SIG-M5 (cell line): ENCODE results near the gene FOXN4.

ENCODE experiments used
- DNase-seq: peaks from one replicate; lab custom pipeline; 2025; lab: John Stamatoyannopoulos, UW

FOXN4 gene

GRCh38 chr12:109279525-109279924, 29.6 kb downstream of the FOXN4 start:
- no peak for DNase-seq

- DNase-seq = no peak
These were observed 30.2 kb downstream of the FOXN4 start for GRCh38 chr12:109278912-109279311.

GRCh38 chr12:109277899-109278762, 31.0 kb downstream of the FOXN4 start:
- peak; percentile 23 for DNase-seq

GRCh38 chr12:109277255-109277898, 31.7 kb downstream of the FOXN4 start:
- no peak for DNase-seq

- DNase-seq = no peak
These were observed 32.9 kb downstream of the FOXN4 start for GRCh38 chr12:109276160-109276559.

- DNase-seq = no peak
These were observed 33.9 kb downstream of the FOXN4 start for GRCh38 chr12:109275173-109275572.

- DNase-seq = no peak
These were observed 34.7 kb downstream of the FOXN4 start for GRCh38 chr12:109274381-109274780.

GRCh38 chr12:109273354-109273753, 35.7 kb downstream of the FOXN4 start:
- DNase-seq = no peak

GRCh38 chr12:109271418-109271817, 37.7 kb downstream of the FOXN4 start:
- DNase-seq = no peak

- DNase-seq = no peak
These were observed 38.6 kb downstream of the FOXN4 start for GRCh38 chr12:109270494-109270893.

GRCh38 chr12:109269428-109269827, 39.7 kb downstream of the FOXN4 start:
- no peak for DNase-seq

- DNase-seq = no peak
These were observed 40.2 kb downstream of the FOXN4 start for GRCh38 chr12:109268896-109269295.

GRCh38 chr12:109267361-109267760, 41.7 kb downstream of the FOXN4 start:
- DNase-seq = no peak

GRCh38 chr12:109266106-109266879, 42.8 kb downstream of the FOXN4 start:
- no peak for DNase-seq

- no peak for DNase-seq
These were observed 44.0 kb downstream of the FOXN4 start for GRCh38 chr12:109264943-109265650.

GRCh38 chr12:109264095-109264942, 44.8 kb downstream of the FOXN4 start:
- DNase-seq = no peak

- DNase-seq = no peak
These were observed 45.6 kb downstream of the FOXN4 start for GRCh38 chr12:109263439-109263838.

GRCh38 chr12:109261939-109262338, 47.1 kb downstream of the FOXN4 start:
- no peak for DNase-seq

GRCh38 chr12:109261087-109261486, 48.0 kb downstream of the FOXN4 start:
- DNase-seq = no peak

- no peak for DNase-seq
These were observed 49.6 kb downstream of the FOXN4 start for GRCh38 chr12:109259545-109259895.
